Psoas muscle (tissue), 8 donors: ENCODE results near the gene TMEFF2. TPM values are rescaled to one million over a fixed set of nuclear protein-coding genes. Genes with fewer than 3 reads are reported as not detected.

Experiments
- ATAC-seq, 4 donors: fragments of 200-7000 bp; cut with Tn5 transposase; one replicate each; pipeline ENCODE4 v1.9.1; 2020; ENCODE audit warnings: moderate library complexity in 3 of 4, mild to moderate bottlenecking in 2 of 4
- DNase-seq, 2 donors: peaks; one replicate each; pipeline ENCODE4 v3.0.0-alpha.2; 2020
- H3K27ac ChIP-seq: fragments of 200-600 bp; one replicate; pipeline ENCODE4 v1.8.0; 2022
- H3K27me3 ChIP-seq, 3 donors: fragments of 200-600 bp in 1 of 3; one replicate each; pipeline versions ENCODE4 v1.6.1 to v1.8.0; 2013 to 2022; ENCODE audit warnings: low read length in 2 of 3, mild to moderate bottlenecking in 2 of 3, moderate library complexity in 1 of 3; ENCODE audit not compliant: insufficient read depth in 3 of 3
- H3K36me3 ChIP-seq, 2 donors: fragments of 200-600 bp in 1 of 2; one replicate each; pipeline versions ENCODE4 v1.6.1 to v1.8.0; 2013 to 2022; ENCODE audit warnings: low read depth in 1 of 2, mild to moderate bottlenecking in 1 of 2, moderate library complexity in 1 of 2; ENCODE audit not compliant: insufficient read depth in 1 of 2
- H3K4me1 ChIP-seq: fragments of 200-600 bp; one replicate; pipeline ENCODE4 v1.8.0; 2022
- H3K4me3 ChIP-seq: fragments of 200-600 bp; one replicate; pipeline ENCODE4 v1.8.0; 2022; ENCODE audit warnings: mild to moderate bottlenecking
- H3K9me3 ChIP-seq: fragments of 200-600 bp; one replicate; pipeline ENCODE4 v1.8.0; 2022
- CTCF ChIP-seq: fragments of 200-600 bp; IDR thresholded peaks from one replicate; pipeline ENCODE4 v1.8.0; 2022; ENCODE audit warnings: antibody characterized with exemption
- WGBS, 3 donors: extraction: QIAGEN DNeasy Blood & Tissue Kit; methylation state at CpG; one replicate each; pipeline versions ENCODE4 v1.1.6 to v1.1.7; 2013; 5-methylcytosine and 5-hydroxymethylcytosine counted together
- intact Hi-C, 2 donors: fragments of 100-400 bp; cut with DNase I; formaldehyde crosslinking; loops; one replicate each; pipeline versions ENCODE4 v1.11.0 to v1.14.2; 2022
- polyA plus RNA-seq, 3 donors: library from polyadenylated mRNA; stranded (reverse); fragments of 200-250 nt; gene quantifications; one replicate each; pipeline ENCODE4 v1.2.3, GENCODE V29; 2013
- total RNA-seq, 4 donors: library from RNA; stranded (reverse); fragmentation: NEBNext Ultra II Directional in 2 of 4; extraction: Animal tissue kit (Norgen Biotek cat#: 25700) in 2 of 4; gene quantifications; one replicate each; pipeline versions ENCODE4 v1.2.1 to v1.2.4, GENCODE V29; 2021 to 2023
- donor health status: healthy with polysubstance abuse.
- donor health status: DM: no; HTN: no; CAD: no; lungs with moderate emphysema.
- donor health status: Bipolar disorder and iron deficiency.
- donor health status: healthy.
- donor health status: DM: yes; HTN: yes; CAD: no.
- donor health status: DM: no; HTN: no; CAD: no.
- donor health status: DM: no; HTN: no; CAD: no.
- donor health status: DM: yes; HTN: yes; CAD: no.

The TMEFF2 gene
- total and polyA plus RNA-seq, 7 donors, result 0.07 to 0.47 (median 0.16) TPM; not detected in 4

- ATAC-seq, result no peak
- intact Hi-C loops, result no loop called here
- H3K36me3 ChIP-seq, result no peaks in the 10 kb centered on the region
- DNase-seq, result no peak
- H3K9me3 ChIP-seq, result no peaks in the 10 kb centered on the region
- H3K4me1 ChIP-seq, result no peaks in the 10 kb centered on the region
- TF ChIP-seq CTCF, result no peak
- H3K27ac ChIP-seq, result no peak overlapping the region
- WGBS, 3 donors, result 91 to 94% (median 91%) methylated on average over 3 of the region's 3 CpGs
- H3K4me3 ChIP-seq, result no peak overlapping the region
- no peaks in the 10 kb centered on the region for H3K27me3 ChIP-seq
Measured at GRCh38 chr2:192005211-192005610, 189.5 kb downstream of the TMEFF2 start.

- no peaks in the 10 kb centered on the region for H3K9me3 ChIP-seq
- no peak for DNase-seq
- no peak for TF ChIP-seq CTCF
- intact Hi-C loops, result no loop called here
- H3K36me3 ChIP-seq, result no peaks in the 10 kb centered on the region
- H3K4me1 ChIP-seq, result no peaks in the 10 kb centered on the region
- no peak for ATAC-seq
- no peak overlapping the region for H3K27ac ChIP-seq
- no peak overlapping the region for H3K4me3 ChIP-seq
- 36 to 59% (median 43%) methylated on average over 5 of the region's 5 CpGs for WGBS, 3 donors
- H3K27me3 ChIP-seq, result no peaks in the 10 kb centered on the region
Measured at GRCh38 chr2:192004188-192004963, 190.4 kb downstream of the TMEFF2 start.

- 91 to 92% (median 91%) methylated on average over 8 of the region's 8 CpGs for WGBS, 3 donors
Measured at GRCh38 chr2:192002418-192002817, 192.3 kb downstream of the TMEFF2 start.

GRCh38 chr2:192000196-192000980 lies 194.3 kb downstream of the TMEFF2 start:
- 94 to 97% (median 97%) methylated on average over 1 of the region's 1 CpG for WGBS, 3 donors
- no peak for ATAC-seq
- Histone ChIP-seq H3K4me1 (no peaks in the 10 kb centered on the region), H3K27me3 (no peaks in the 10 kb centered on the region), H3K4me3 (no peak overlapping the region), H3K9me3 (no peaks in the 10 kb centered on the region), H3K36me3 (no peaks in the 10 kb centered on the region), H3K27ac (no peak overlapping the region)
- DNase-seq, result no peak
- TF ChIP-seq CTCF, result no peak
- intact Hi-C loops, result no loop called here

More at GRCh38 chr2:192002418-192002817, 192.3 kb downstream of the TMEFF2 start:
- no peak for TF ChIP-seq CTCF
- no peaks in the 10 kb centered on the region for H3K4me1 ChIP-seq
- no peak overlapping the region for H3K27ac ChIP-seq
- H3K4me3 ChIP-seq, result no peak overlapping the region
- no peaks in the 10 kb centered on the region for H3K36me3 ChIP-seq
- ATAC-seq (no peak), DNase-seq (no peak)
- no peaks in the 10 kb centered on the region for H3K9me3 ChIP-seq
- intact Hi-C loops, result no loop called here
- no peaks in the 10 kb centered on the region for H3K27me3 ChIP-seq
